ENCODE data around the gene GMDS. TPM values are rescaled to one million over a fixed set of nuclear protein-coding genes. Genes with fewer than 3 reads are reported as not detected.

Gene GMDS
- total RNA-seq, 2 experiments from 2014 or later: 13.9 to 16.4 TPM

GRCh38 chr6:1949538-1949937 is 295.9 kb downstream of the GMDS start:
- Mint-ChIP-seq H3K27me3 (no peaks in the 10 kb centered on the region), H3K9me3 (no peaks in the 10 kb centered on the region), H3K4me1 (ENCODE audit: low read depth) (no peaks in the 10 kb centered on the region), H3K4me3 (no peak overlapping the region), H3K27ac (no peak overlapping the region), H3K36me3 (ENCODE audit: low read depth) (peaks cover 32% of the 10 kb centered on the region)
- ChIA-PET POLR2A (interaction anchor here (0.6 kb wide), 1 partner anchor 47 kb away, joined by 3 read pairs; no protein-coding TSS in a partner anchor), CTCF (no interaction called here)
- Histone ChIP-seq H3K4me1 (ENCODE audit: insufficient read depth, low read length) (no peaks in the 10 kb centered on the region), H3K27ac (ENCODE audit: low read depth in 1 of 2, low read length in 2 of 2) (no peak overlapping the region), H3K27me3 (ENCODE audit: control insufficient read depth in 1 of 2, insufficient read depth in 2 of 2, low read length in 2 of 2) (no peaks in the 10 kb centered on the region), H3K4me3 (ENCODE audit: low read length) (no peak overlapping the region), H3K36me3 (ENCODE audit: insufficient read depth, low read length) (no peaks in the 10 kb centered on the region), H3K9me3 (ENCODE audit: control insufficient read depth in 1 of 2, insufficient read depth in 1 of 2, low read length in 2 of 2) (no peaks in the 10 kb centered on the region)
- no peak for DNase-seq
- no peak for ATAC-seq (ENCODE audit: poor library complexity)
- intact Hi-C loops (cut with DNase I, micrococcal nuclease): no loop called here
- TF ChIP-seq CTCF (IDR thresholded peaks at IDR 0.05): no peak

DNA sequence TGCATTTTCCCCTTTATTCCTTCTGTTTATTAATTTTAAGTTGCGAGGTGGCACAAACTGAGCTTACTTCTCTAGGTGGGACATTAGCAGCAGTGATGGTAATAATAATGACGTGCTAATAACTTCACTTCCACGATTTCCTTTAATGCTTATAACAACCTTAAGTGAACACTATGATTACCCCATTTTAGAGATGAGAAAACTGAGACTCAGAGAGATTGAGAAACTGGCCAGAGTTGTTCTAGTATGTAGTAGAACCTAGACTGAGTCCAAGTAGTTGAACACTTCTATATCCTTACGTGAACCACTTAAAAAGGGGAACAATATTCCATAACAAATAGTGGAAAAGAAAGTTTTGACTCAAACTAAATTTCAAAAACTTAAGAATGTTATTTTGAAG is 297.5 kb downstream of the GMDS start:
- Histone ChIP-seq H3K9me3 (ENCODE audit: control insufficient read depth in 1 of 2, insufficient read depth in 1 of 2, low read length in 2 of 2) (no peaks in the 10 kb centered on the region), H3K27me3 (ENCODE audit: control insufficient read depth in 1 of 2, insufficient read depth in 2 of 2, low read length in 2 of 2) (no peaks in the 10 kb centered on the region), H3K4me1 (ENCODE audit: insufficient read depth, low read length) (no peaks in the 10 kb centered on the region), H3K27ac (ENCODE audit: low read depth in 1 of 2, low read length in 2 of 2) (no peak overlapping the region), H3K36me3 (ENCODE audit: insufficient read depth, low read length) (no peaks in the 10 kb centered on the region), H3K4me3 (ENCODE audit: low read length) (no peak overlapping the region)
- TF ChIP-seq CTCF (IDR thresholded peaks at IDR 0.05): no peak
- CTCF ChIA-PET: interaction anchor here (1.5 kb wide), 1 partner anchor 11 kb away, joined by 3 read pairs; no protein-coding TSS in a partner anchor
- H3K4me3 Mint-ChIP-seq: no peak overlapping the region
- no peaks in the 10 kb centered on the region for H3K4me1 Mint-ChIP-seq (ENCODE audit: low read depth)
- peaks cover 32% of the 10 kb centered on the region for H3K36me3 Mint-ChIP-seq (ENCODE audit: low read depth)
- H3K27ac Mint-ChIP-seq: no peak overlapping the region
- H3K9me3 Mint-ChIP-seq: no peaks in the 10 kb centered on the region
- H3K27me3 Mint-ChIP-seq: no peaks in the 10 kb centered on the region
- POLR2A ChIA-PET: no interaction called here
- no peak for ATAC-seq (ENCODE audit: poor library complexity)
- no peak for DNase-seq
- intact Hi-C loops (cut with DNase I, micrococcal nuclease): no loop called here

DNA sequence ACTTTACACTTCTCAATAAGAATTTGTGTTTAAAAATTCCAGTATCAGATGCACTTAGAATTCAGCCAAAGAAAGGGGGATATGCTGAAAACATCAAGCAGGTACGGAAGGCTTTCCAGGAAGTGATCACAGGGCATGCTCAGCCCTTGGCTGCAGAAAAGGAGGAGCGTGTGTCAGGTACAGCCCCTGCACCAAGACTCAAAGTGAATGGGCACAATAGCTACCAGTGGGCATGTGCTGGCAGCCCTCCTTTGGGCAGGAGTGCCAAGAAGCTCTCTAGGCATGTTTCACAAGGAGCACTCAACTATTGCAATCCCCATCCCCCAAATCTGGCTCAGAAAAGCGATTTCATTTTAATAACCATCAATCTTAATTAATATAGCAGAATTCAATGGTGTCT is 298.8 kb downstream of the GMDS start:
- Histone ChIP-seq H3K4me1 (ENCODE audit: insufficient read depth, low read length) (no peaks in the 10 kb centered on the region), H3K4me3 (ENCODE audit: low read length) (no peak overlapping the region), H3K36me3 (ENCODE audit: insufficient read depth, low read length) (no peaks in the 10 kb centered on the region), H3K27ac (ENCODE audit: low read depth in 1 of 2, low read length in 2 of 2) (no peak overlapping the region), H3K9me3 (ENCODE audit: control insufficient read depth in 1 of 2, insufficient read depth in 1 of 2, low read length in 2 of 2) (no peaks in the 10 kb centered on the region), H3K27me3 (ENCODE audit: control insufficient read depth in 1 of 2, insufficient read depth in 2 of 2, low read length in 2 of 2) (no peaks in the 10 kb centered on the region)
- ATAC-seq (ENCODE audit: poor library complexity): no peak
- intact Hi-C loops (cut with DNase I, micrococcal nuclease): no loop called here
- TF ChIP-seq CTCF (IDR thresholded peaks at IDR 0.05): no peak
- DNase-seq: no peak
- Mint-ChIP-seq H3K9me3 (no peaks in the 10 kb centered on the region), H3K27ac (no peak overlapping the region), H3K36me3 (ENCODE audit: low read depth) (peaks cover 27% of the 10 kb centered on the region), H3K27me3 (no peaks in the 10 kb centered on the region), H3K4me3 (no peak overlapping the region), H3K4me1 (ENCODE audit: low read depth) (no peaks in the 10 kb centered on the region)
- ChIA-PET CTCF (interaction anchor here (1.5 kb wide), 1 partner anchor 12 kb away, joined by 3 read pairs; no protein-coding TSS in a partner anchor), POLR2A (no interaction called here)

All from CD4-positive, alpha-beta T cell (primary cell).